NB4 (cell line): ENCODE data around the gene SLC48A1.

Experiments used
- CTCF ChIP-seq: IDR thresholded peaks from one replicate; pipeline ENCODE4 v1.5.1; 2012; ENCODE audit warnings: low read depth, low read length
- MYC ChIP-seq: IDR thresholded peaks from 2 replicates; pipeline ENCODE4 v1.6.1; 2011; ENCODE audit warnings: low read depth, low read length

GRCh38 chr12:47748899-47749298 lies 24.1 kb upstream of the SLC48A1 start:
- TF ChIP-seq CTCF, result no peak
- TF ChIP-seq MYC, result no peak
